DLD1 (cell line): Measurements from ENCODE around the gene IRF5.

Source experiments
- in situ Hi-C: cut with HindIII; loops from 2 replicates; pipeline ENCODE4 v1.10.0; 2017; ENCODE audit warnings: low sequenced_read_pairs

Gene IRF5

GRCh38 chr7:128919881-128920799 lies 17.6 kb upstream of the IRF5 start:
- in situ Hi-C loops, result no loop called here

GRCh38 chr7:128920913-128921582 lies 16.7 kb upstream of the IRF5 start:
- in situ Hi-C loops, result no loop called here

- in situ Hi-C loops, result no loop called here
Observed at GRCh38 chr7:128921866-128922440, 15.8 kb upstream of the IRF5 start.

GRCh38 chr7:128922496-128923410 lies 15.0 kb upstream of the IRF5 start:
- in situ Hi-C loops, result no loop called here

- in situ Hi-C loops, result no loop called here
Observed at GRCh38 chr7:128923411-128923800, 14.3 kb upstream of the IRF5 start.

GRCh38 chr7:128924707-128925588 lies 12.8 kb upstream of the IRF5 start:
- in situ Hi-C loops, result no loop called here

- in situ Hi-C loops, result no loop called here
Observed at GRCh38 chr7:128928159-128928813, 9.4 kb upstream of the IRF5 start.

GRCh38 chr7:128928882-128929788 lies 8.6 kb upstream of the IRF5 start:
- in situ Hi-C loops, result no loop called here

- in situ Hi-C loops, result no loop called here
Observed at GRCh38 chr7:128931190-128931798, 6.4 kb upstream of the IRF5 start.

GRCh38 chr7:128931965-128932861 lies 5.5 kb upstream of the IRF5 start:
- in situ Hi-C loops, result no loop called here

- in situ Hi-C loops, result no loop called here
Observed at GRCh38 chr7:128932862-128933179, 4.9 kb upstream of the IRF5 start.

- in situ Hi-C loops, result no loop called here
Observed at GRCh38 chr7:128933180-128933891, 4.4 kb upstream of the IRF5 start.

- in situ Hi-C loops, result no loop called here
Observed at GRCh38 chr7:128934361-128935341, 3.1 kb upstream of the IRF5 start.

- in situ Hi-C loops, result no loop called here
Observed at GRCh38 chr7:128935342-128935730, 2.4 kb upstream of the IRF5 start.

- in situ Hi-C loops, result no loop called here
Observed at GRCh38 chr7:128936798-128937197, 929 bp upstream of the IRF5 start.
